Measurements from ENCODE around the gene KCNQ1. TPM values are rescaled to one million over a fixed set of nuclear protein-coding genes. Genes with fewer than 3 reads are reported as not detected.
A peak's percentile ranks its signal among the peaks of the same experiment; 100 is the strongest.

The KCNQ1 gene
- total and polyA plus RNA-seq, 2 experiments from 2014 or later = 0.45 to 0.87 TPM

DNA sequence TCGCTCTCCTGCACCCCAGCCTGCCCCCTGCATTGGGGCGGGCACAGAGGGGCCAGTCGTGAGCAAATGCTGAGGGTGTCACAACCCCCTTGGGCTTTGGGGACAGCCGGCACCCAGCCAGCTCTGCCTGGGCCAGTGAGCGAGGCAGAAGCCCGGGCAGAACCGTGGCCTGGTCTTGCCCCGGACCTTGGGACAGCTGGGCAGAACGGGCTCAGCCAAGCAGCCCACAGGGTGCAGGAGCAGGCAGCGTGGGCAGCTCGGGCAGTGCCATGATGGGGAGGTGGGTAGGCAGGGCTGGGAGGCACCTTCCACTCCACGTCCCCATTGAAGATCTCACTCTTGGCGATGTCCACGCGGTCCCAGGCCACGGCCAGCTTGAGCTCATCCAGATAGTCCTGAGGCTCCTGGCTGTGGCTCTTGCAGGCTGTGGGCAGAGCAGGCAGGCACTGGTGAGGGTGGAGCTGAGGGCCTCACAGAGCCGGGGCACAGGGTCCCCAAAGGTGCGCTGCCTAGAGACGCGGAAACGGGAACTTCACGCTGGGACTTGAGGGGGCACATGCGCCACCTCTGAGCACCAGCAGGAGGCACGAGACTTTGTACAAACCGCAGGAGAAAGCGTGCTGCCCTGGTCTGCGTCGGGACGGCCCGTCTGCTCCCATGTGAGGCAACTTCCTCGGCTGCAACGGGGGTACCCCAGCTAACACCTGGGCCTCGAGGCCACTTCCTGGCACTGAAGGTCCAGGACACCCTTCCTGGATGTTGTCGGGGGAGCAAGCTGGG, 29.0 kb upstream of the KCNQ1 start:
- H3K4me3 Mint-ChIP-seq = no peak overlapping the region
- Histone ChIP-seq H3K9me2 (ENCODE audit: insufficient read depth) (no peaks in the 10 kb centered on the region), H4K20me1 (replicated peaks; ENCODE audit: insufficient read depth) (no peaks in the 10 kb centered on the region), H3K79me2 (replicated peaks; ENCODE audit: insufficient read depth) (no peaks in the 10 kb centered on the region), H3K36me3 (ENCODE audit: insufficient read depth) (no peaks in the 10 kb centered on the region), H3K4me3 (no peak overlapping the region), H3K27ac (ENCODE audit: low read depth) (no peak overlapping the region), H3K4me2 (no peak overlapping the region), H3F3A (replicated peaks; ENCODE audit: low read depth) (no peaks in the 10 kb centered on the region), H3K27me3 (ENCODE audit: insufficient read depth) (no peaks in the 10 kb centered on the region), H3K4me1 (ENCODE audit: insufficient read depth) (no peaks in the 10 kb centered on the region; the same call in 1 of the 2 replicates), H2AFZ (no peak overlapping the region)
- no peaks in the 10 kb centered on the region for H3K36me3 Mint-ChIP-seq (ENCODE audit: low read depth)
- 0 out of 4 replicates have a peak, but pooled peaks of 1 of the 2 experiments have one; percentile 13 for TF ChIP-seq CTCF (conservative IDR thresholded peaks at IDR 0.05; ENCODE audit: low read depth in 2 of 2)
- TF ChIP-seq EZH2phosphoT487 (IDR thresholded peaks at IDR 0.05; ENCODE audit: unreplicated experiment) = no peak
- H3K27me3 Mint-ChIP-seq (ENCODE audit: insufficient read depth, low read depth, poor library complexity) = peaks cover 4% of the 10 kb centered on the region
- H3K9me3 Mint-ChIP-seq = no peaks in the 10 kb centered on the region
- DNase-seq (ENCODE audit: low spot score) = peak; percentile 54
- 0 out of 3 replicates have a peak, but pooled peaks cover 2% of the 10 kb centered on the region for H3K4me1 Mint-ChIP-seq
- H3K27ac Mint-ChIP-seq = no peak overlapping the region
- no peak for ATAC-seq

DNA sequence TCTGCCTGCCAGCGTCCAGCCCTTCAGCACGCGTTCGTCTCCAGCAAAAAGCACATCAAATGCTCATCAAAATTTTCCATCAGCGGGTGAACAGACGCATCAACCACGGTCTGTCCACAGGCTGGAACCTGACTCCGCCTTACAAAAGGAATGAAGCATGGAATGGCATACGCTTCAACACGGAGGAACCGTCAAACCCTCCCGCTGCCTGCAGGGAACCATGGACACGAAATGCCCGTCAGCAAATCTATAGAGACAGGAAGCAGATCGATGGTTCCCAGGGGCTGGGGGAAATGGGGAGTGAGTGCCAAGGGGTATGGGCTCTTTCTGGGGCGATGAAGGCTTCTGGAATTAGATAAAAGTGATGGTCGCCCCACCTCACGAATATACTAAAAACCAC, 28.0 kb upstream of the KCNQ1 start:
- H3K36me3 Mint-ChIP-seq (ENCODE audit: low read depth) = no peaks in the 10 kb centered on the region
- Histone ChIP-seq H3K4me2 (no peak overlapping the region), H2AFZ (no peak overlapping the region), H3K4me1 (ENCODE audit: insufficient read depth) (no peaks in the 10 kb centered on the region; the same call in 1 of the 2 replicates), H3F3A (replicated peaks; ENCODE audit: low read depth) (no peaks in the 10 kb centered on the region), H3K4me3 (no peak overlapping the region), H3K27me3 (ENCODE audit: insufficient read depth) (no peaks in the 10 kb centered on the region), H4K20me1 (replicated peaks; ENCODE audit: insufficient read depth) (no peaks in the 10 kb centered on the region), H3K9me2 (ENCODE audit: insufficient read depth) (no peaks in the 10 kb centered on the region), H3K27ac (ENCODE audit: low read depth) (no peak overlapping the region), H3K36me3 (ENCODE audit: insufficient read depth) (no peaks in the 10 kb centered on the region), H3K79me2 (replicated peaks; ENCODE audit: insufficient read depth) (no peaks in the 10 kb centered on the region)
- ATAC-seq (no peak), DNase-seq (ENCODE audit: low spot score) (no peak)
- H3K27me3 Mint-ChIP-seq (ENCODE audit: insufficient read depth, low read depth, poor library complexity) = peaks cover 4% of the 10 kb centered on the region
- 0 out of 3 replicates have a peak, but pooled peaks cover 2% of the 10 kb centered on the region for H3K4me1 Mint-ChIP-seq
- H3K9me3 Mint-ChIP-seq = no peaks in the 10 kb centered on the region
- H3K4me3 Mint-ChIP-seq = no peak overlapping the region
- H3K27ac Mint-ChIP-seq = no peak overlapping the region
- TF ChIP-seq EZH2 (IDR thresholded peaks at IDR 0.05; ENCODE audit: low read depth, unreplicated experiment) (no peak), CREB1 (CRISPR knock-in tag; IDR thresholded peaks at IDR 0.05; ENCODE audit: low read depth) (no peak), ZNF462 (CRISPR knock-in tag; IDR thresholded peaks at IDR 0.05) (no peak), ZNF331 (CRISPR knock-in tag; IDR thresholded peaks at IDR 0.05; ENCODE audit: low read depth) (no peak), CTCF (conservative IDR thresholded peaks at IDR 0.05; ENCODE audit: low read depth in 2 of 2) (no peak), EZH2phosphoT487 (IDR thresholded peaks at IDR 0.05; ENCODE audit: unreplicated experiment) (no peak), NANOG (IDR thresholded peaks at IDR 0.05; ENCODE audit: borderline replicate concordance) (no peak), ZNF114 (CRISPR knock-in tag; IDR thresholded peaks at IDR 0.05) (no peak), POLR2AphosphoS5 (IDR thresholded peaks at IDR 0.05; ENCODE audit: low read depth) (no peak)

All from GM23338 (cell line).